HG03460 (cell line): ENCODE measurements around the gene VSTM1.
"Not testable (repeated sequence)": the region's sequence is repeated elsewhere in the genome, so short reads cannot be mapped to it uniquely, and the experiment has no call there.

ENCODE experiments used
- ATAC-seq: cut with Tn5 transposase; IDR thresholded peaks from one replicate; pipeline ENCODE4 v1.9.1; 2021; ENCODE audit not compliant: unreplicated experiment

VSTM1 gene

GRCh38 chr19:54074851-54075250, 11.2 kb upstream of the VSTM1 start:
- no peak for ATAC-seq

GRCh38 chr19:54073829-54074228, 10.1 kb upstream of the VSTM1 start:
- no peak for ATAC-seq

GRCh38 chr19:54069470-54069869, 5.8 kb upstream of the VSTM1 start:
- ATAC-seq = no peak

- ATAC-seq = no peak
Observed at GRCh38 chr19:54062643-54063042, 1.1 kb downstream of the VSTM1 start.

GRCh38 chr19:54047616-54048015, 16.1 kb downstream of the VSTM1 start:
- no peak for ATAC-seq

GRCh38 chr19:54045771-54046170, 17.9 kb downstream of the VSTM1 start:
- ATAC-seq = no peak

- no peak for ATAC-seq
Observed at GRCh38 chr19:54042989-54043388, 20.7 kb downstream of the VSTM1 start.

- ATAC-seq = no peak
Observed at GRCh38 chr19:54041969-54042606, 21.6 kb downstream of the VSTM1 start.

- no peak for ATAC-seq
Observed at GRCh38 chr19:54040003-54040402, 23.7 kb downstream of the VSTM1 start.

GRCh38 chr19:54036542-54036941, 27.2 kb downstream of the VSTM1 start:
- not testable (repeated sequence) for ATAC-seq

- ATAC-seq = no peak
Observed at GRCh38 chr19:54035215-54036178, 28.2 kb downstream of the VSTM1 start.

- no peak for ATAC-seq
Observed at GRCh38 chr19:54030895-54031586, 32.7 kb downstream of the VSTM1 start.

- ATAC-seq = no peak
Observed at GRCh38 chr19:54029930-54030490, 33.7 kb downstream of the VSTM1 start.

GRCh38 chr19:54029301-54029700, 34.4 kb downstream of the VSTM1 start:
- ATAC-seq = no peak

- ATAC-seq = no peak
Observed at GRCh38 chr19:54026656-54027055, 37.0 kb downstream of the VSTM1 start.

GRCh38 chr19:54024660-54025059, 39.0 kb downstream of the VSTM1 start:
- ATAC-seq = no peak

- ATAC-seq = no peak
Observed at GRCh38 chr19:54023191-54023590, 40.5 kb downstream of the VSTM1 start.

- ATAC-seq = no peak
Observed at GRCh38 chr19:54021932-54022331, 41.8 kb downstream of the VSTM1 start.

- no peak for ATAC-seq
Observed at GRCh38 chr19:54021363-54021762, 42.3 kb downstream of the VSTM1 start.

GRCh38 chr19:54017261-54017660, 46.4 kb downstream of the VSTM1 start:
- no peak for ATAC-seq

- ATAC-seq = no peak
Observed at GRCh38 chr19:54014920-54015560, 48.7 kb downstream of the VSTM1 start.
